CD4-positive, CD25-positive, alpha-beta regulatory T cell (primary cell): Measurements from ENCODE around the gene ASTN1. TPM values are rescaled to one million over a fixed set of nuclear protein-coding genes. Genes with fewer than 3 reads are reported as not detected.

ENCODE experiments used
- ATAC-seq, 2 donors: fragments of 150-1000 bp; cut with Tn5 transposase; one replicate each; pipeline ENCODE4 v1.10.0; 2021; ENCODE audit warnings: low read depth in 2 of 2, moderate number of reproducible peaks in 2 of 2, moderate library complexity in 1 of 2
- DNase-seq, 3 donors: peaks; one replicate each; pipeline versions ENCODE4 v3.0.0 to v3.0.0-alpha.2; 2012 to 2022; ENCODE audit warnings: mixed read lengths in 1 of 3
- H3K27ac ChIP-seq: one replicate; pipeline ENCODE4 v1.7.0; 2013; ENCODE audit warnings: mild to moderate bottlenecking, low read length; ENCODE audit not compliant: insufficient read depth, poor library complexity, severe bottlenecking
- H3K27me3 ChIP-seq: one replicate; pipeline ENCODE4 v1.7.0; 2013; ENCODE audit warnings: low read length; ENCODE audit not compliant: control insufficient read depth, insufficient read depth
- H3K36me3 ChIP-seq: one replicate; pipeline ENCODE4 v1.7.0; 2013; ENCODE audit warnings: mild to moderate bottlenecking, low read length, moderate library complexity; ENCODE audit not compliant: control insufficient read depth, insufficient read depth
- H3K4me1 ChIP-seq: 2 replicates; pipeline ENCODE4 v1.7.0; 2013; ENCODE audit warnings: mild to moderate bottlenecking, low read length; ENCODE audit not compliant: insufficient read depth, control insufficient read depth, poor library complexity, severe bottlenecking
- H3K4me3 ChIP-seq: one replicate; pipeline ENCODE4 v1.7.0; 2013; ENCODE audit warnings: low read depth, mild to moderate bottlenecking, low read length, moderate library complexity
- H3K9me3 ChIP-seq, 2 experiments: 1 replicate in 1 of 2; 2 replicates in 1 of 2; pipeline ENCODE4 v1.7.0; 2013; ENCODE audit warnings: low read length in 2 of 2, mild to moderate bottlenecking in 1 of 2, moderate library complexity in 1 of 2; ENCODE audit not compliant: control insufficient read depth in 2 of 2
- H3K27ac Mint-ChIP-seq, 3 donors: one replicate each; pipeline ENCODE4 v1.8.0; 2020 to 2022; ENCODE audit warnings: mild to moderate bottlenecking in 3 of 3, mixed read lengths in 3 of 3, moderate library complexity in 2 of 3
- H3K27me3 Mint-ChIP-seq: one replicate; pipeline ENCODE4 v1.8.0; 2022; ENCODE audit warnings: mild to moderate bottlenecking, mixed read lengths
- H3K36me3 Mint-ChIP-seq: one replicate; pipeline ENCODE4 v1.8.0; 2020; ENCODE audit warnings: mixed read lengths
- H3K4me1 Mint-ChIP-seq, 4 donors: one replicate each; pipeline ENCODE4 v1.8.0; 2020 to 2022; ENCODE audit warnings: mixed read lengths in 4 of 4, mild to moderate bottlenecking in 1 of 4
- H3K4me3 Mint-ChIP-seq, 4 donors: one replicate each; pipeline ENCODE4 v1.8.0; 2020 to 2022; ENCODE audit warnings: mild to moderate bottlenecking in 4 of 4, mixed read lengths in 4 of 4, moderate library complexity in 3 of 4
- H3K9me3 Mint-ChIP-seq, 7 donors: one replicate each; pipeline ENCODE4 v1.8.0; 2020 to 2022; ENCODE audit warnings: mixed read lengths in 7 of 7, mild to moderate bottlenecking in 3 of 7, moderate library complexity in 2 of 7
- polyA plus RNA-seq, 4 donors: library from polyadenylated mRNA; unstranded; fragments of 300-500 nt; fragmentation: Illumina TruSeq; gene quantifications; one replicate each; pipeline ENCODE4 v1.2.3, GENCODE V29; 2021
- total RNA-seq: library from RNA; stranded (reverse); gene quantifications from one replicate; pipeline ENCODE4 v1.2.3, GENCODE V29; 2022

Gene ASTN1
- total and polyA plus RNA-seq, 5 donors from 2014 or later, result not detected

DNA sequence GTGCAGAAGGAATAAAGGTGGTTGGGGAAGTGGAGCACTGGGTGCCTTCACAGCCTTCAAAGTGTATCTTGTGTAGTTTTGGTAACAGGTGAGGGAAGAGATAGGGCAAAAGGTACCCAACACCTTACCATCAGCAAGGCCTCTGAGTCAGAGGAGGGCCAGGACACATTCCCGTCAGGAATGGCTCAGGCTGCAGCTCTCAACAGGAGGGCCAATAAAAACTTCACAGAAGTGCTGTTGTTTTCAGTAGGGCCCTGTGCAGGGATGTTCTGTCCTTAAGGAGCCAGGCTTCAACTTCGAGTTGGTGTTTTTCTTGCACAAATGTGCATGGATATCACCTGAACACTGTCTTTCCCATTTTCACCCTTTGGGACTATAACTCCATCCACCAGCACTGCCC lies 333.4 kb downstream of the ASTN1 start:
- Histone ChIP-seq H3K27ac (no peak overlapping the region), H3K9me3 (no peaks in the 10 kb centered on the region), H3K4me3 (no peak overlapping the region), H3K4me1 (no peaks in the 10 kb centered on the region), H3K36me3 (no peaks in the 10 kb centered on the region), H3K27me3 (no peaks in the 10 kb centered on the region)
- Mint-ChIP-seq H3K4me3 (no peak overlapping the region), H3K27ac (no peak overlapping the region), H3K4me1 (no peaks in the 10 kb centered on the region), H3K9me3 (peaks cover 0 to 3% (median 0%) of the 10 kb centered on the region in 7 donors), H3K27me3 (no peaks in the 10 kb centered on the region), H3K36me3 (no peaks in the 10 kb centered on the region)
- ATAC-seq (no peak), DNase-seq (no peak)

DNA sequence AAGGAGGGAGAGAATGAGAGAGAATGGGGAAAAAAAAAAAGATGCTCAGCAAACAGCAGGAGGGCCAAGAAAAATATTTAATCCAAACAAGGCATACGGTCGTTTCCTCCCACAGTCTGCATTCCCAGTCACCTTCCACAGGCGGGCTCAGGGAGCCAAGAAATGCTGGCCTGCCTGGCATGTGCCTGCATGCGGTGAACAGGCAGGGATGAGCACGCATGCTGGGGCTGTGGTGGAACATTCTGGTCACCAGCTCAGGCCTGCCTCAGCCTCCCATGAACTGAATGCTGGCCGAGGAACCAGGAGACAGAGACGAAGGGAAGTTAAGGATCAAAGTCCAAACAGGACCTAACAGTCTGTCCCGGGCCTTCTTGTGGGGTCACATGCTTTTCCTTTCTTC lies 335.3 kb downstream of the ASTN1 start:
- Mint-ChIP-seq H3K4me1 (no peaks in the 10 kb centered on the region), H3K4me3 (no peak overlapping the region), H3K36me3 (no peaks in the 10 kb centered on the region), H3K27ac (no peak overlapping the region), H3K27me3 (no peaks in the 10 kb centered on the region), H3K9me3 (peaks cover 0 to 3% (median 0%) of the 10 kb centered on the region in 7 donors)
- Histone ChIP-seq H3K9me3 (no peaks in the 10 kb centered on the region), H3K27me3 (no peaks in the 10 kb centered on the region), H3K4me3 (no peak overlapping the region), H3K4me1 (no peaks in the 10 kb centered on the region), H3K36me3 (no peaks in the 10 kb centered on the region), H3K27ac (no peak overlapping the region)
- no peak for DNase-seq
- ATAC-seq, result no peak

DNA sequence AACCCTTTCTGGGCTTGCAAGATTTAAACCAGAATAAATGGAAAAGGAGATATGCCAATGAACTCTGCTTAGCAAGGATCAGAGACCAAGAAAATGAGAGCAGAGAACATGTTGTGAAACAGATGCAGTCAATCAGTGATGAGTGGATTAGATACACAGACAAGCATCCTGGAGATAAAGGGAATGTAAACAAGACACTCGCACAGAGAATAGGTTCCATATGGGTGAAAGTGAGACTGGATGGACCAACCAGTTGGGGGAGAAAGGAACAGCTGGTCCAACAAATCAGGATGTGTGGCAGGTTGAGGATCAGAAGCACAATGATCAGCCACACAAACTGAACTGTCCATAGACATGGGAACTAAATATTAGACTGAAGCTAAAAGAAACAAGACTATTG lies 338.2 kb downstream of the ASTN1 start:
- DNase-seq (no peak), ATAC-seq (no peak)
- no peaks in the 10 kb centered on the region for H3K36me3 ChIP-seq
- H3K27ac Mint-ChIP-seq, result no peak overlapping the region
- H3K27me3 ChIP-seq, result no peaks in the 10 kb centered on the region
- H3K4me1 ChIP-seq, result no peaks in the 10 kb centered on the region
- no peak overlapping the region for H3K4me3 ChIP-seq
- H3K9me3 ChIP-seq, result no peaks in the 10 kb centered on the region
- H3K9me3 Mint-ChIP-seq, result peaks cover 0 to 4% (median 0%) of the 10 kb centered on the region in 7 donors
- no peaks in the 10 kb centered on the region for H3K4me1 Mint-ChIP-seq
- H3K27ac ChIP-seq, result no peak overlapping the region
- H3K4me3 Mint-ChIP-seq, result no peak overlapping the region
- no peaks in the 10 kb centered on the region for H3K36me3 Mint-ChIP-seq
- H3K27me3 Mint-ChIP-seq, result no peaks in the 10 kb centered on the region

DNA sequence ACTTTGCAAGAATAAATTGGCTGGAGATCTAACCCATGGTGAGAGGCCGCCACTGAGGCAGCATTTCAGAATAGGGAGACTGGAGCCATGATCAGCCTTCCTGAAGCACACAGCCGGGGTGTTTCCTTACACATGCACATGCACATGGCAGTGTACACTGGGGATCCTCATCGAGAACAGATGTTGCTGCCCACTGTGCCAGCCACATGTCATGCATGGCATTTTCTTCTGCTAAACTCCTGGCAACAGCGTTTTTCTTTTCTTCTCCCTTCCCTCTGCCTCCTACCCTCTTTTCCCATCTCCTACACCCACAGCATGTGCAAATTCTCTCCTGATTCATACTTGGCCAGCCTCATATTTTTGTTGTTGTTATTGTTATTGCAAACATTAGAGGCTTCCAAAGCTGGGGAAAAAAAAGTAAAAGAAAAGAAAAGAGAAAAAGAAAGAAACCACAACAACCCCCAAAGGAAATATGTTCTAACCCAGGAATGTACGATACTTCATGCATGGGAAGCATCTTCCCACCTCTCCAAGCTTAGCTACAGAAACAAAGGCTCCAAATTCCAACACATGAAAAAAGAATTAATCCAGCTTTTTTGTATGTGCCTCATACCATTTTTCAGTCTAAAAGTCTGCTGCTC lies 344.0 kb downstream of the ASTN1 start:
- ATAC-seq (no peak), DNase-seq (no peak)
- no peaks in the 10 kb centered on the region for H3K36me3 Mint-ChIP-seq
- H3K27ac Mint-ChIP-seq, result no peak overlapping the region
- H3K27ac ChIP-seq, result no peak overlapping the region
- no peaks in the 10 kb centered on the region for H3K27me3 ChIP-seq
- no peaks in the 10 kb centered on the region for H3K4me1 Mint-ChIP-seq
- H3K36me3 ChIP-seq, result no peaks in the 10 kb centered on the region
- peaks cover 0 to 2% (median 0%) of the 10 kb centered on the region in 7 donors for H3K9me3 Mint-ChIP-seq
- H3K4me3 Mint-ChIP-seq, result no peak overlapping the region
- no peak overlapping the region for H3K4me3 ChIP-seq
- H3K4me1 ChIP-seq, result no peaks in the 10 kb centered on the region
- no peaks in the 10 kb centered on the region for H3K9me3 ChIP-seq
- no peaks in the 10 kb centered on the region for H3K27me3 Mint-ChIP-seq

DNA sequence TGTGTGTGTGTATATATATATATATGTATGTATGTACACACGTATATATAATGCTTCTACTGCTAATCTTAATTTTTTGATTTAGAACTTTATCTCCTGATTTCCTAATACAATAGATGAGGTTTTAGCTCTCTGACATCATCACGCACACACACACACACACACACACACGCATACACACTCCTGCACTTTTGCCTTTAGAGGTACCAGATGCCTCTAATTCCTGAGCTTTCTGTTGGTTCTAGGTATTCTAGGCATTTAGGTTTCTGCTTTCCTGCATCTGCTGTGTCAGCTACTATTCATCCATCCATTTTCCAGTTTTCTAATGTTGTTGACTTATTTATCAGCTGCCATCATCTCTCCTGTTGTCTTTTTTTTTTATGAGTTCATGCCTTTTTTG lies 348.3 kb downstream of the ASTN1 start:
- H3K4me1 ChIP-seq, result no peaks in the 10 kb centered on the region
- Mint-ChIP-seq H3K27ac (no peak overlapping the region), H3K4me1 (no peaks in the 10 kb centered on the region), H3K36me3 (no peaks in the 10 kb centered on the region), H3K27me3 (no peaks in the 10 kb centered on the region), H3K9me3 (peaks cover 0 to 5% (median 0%) of the 10 kb centered on the region in 7 donors), H3K4me3 (no peak overlapping the region)
- no peak overlapping the region for H3K4me3 ChIP-seq
- H3K36me3 ChIP-seq, result no peaks in the 10 kb centered on the region
- no peak overlapping the region for H3K27ac ChIP-seq
- H3K9me3 ChIP-seq, result no peaks in the 10 kb centered on the region
- DNase-seq (no peak), ATAC-seq (no peak)
- H3K27me3 ChIP-seq, result no peaks in the 10 kb centered on the region

DNA sequence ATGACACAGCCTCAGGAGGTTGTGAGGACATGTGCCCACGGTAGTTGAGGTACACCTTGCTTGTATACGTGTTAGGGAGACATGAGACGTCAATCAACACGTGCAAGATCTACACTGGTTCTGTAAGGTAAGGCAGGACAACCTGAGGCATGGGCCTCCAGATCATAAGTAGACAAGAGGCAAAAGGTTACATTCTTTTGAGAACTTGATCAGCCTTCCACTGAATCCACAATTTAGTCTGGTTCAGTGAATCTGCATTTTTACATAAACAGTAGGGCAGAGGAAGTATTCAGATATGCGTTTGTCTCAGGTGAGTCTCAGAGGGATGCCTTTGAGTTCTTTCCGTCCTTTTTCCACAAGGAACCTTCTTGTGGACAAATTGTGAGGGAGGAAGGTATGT lies 348.9 kb downstream of the ASTN1 start:
- Mint-ChIP-seq H3K4me3 (no peak overlapping the region), H3K9me3 (peaks cover 0 to 5% (median 0%) of the 10 kb centered on the region in 7 donors), H3K27ac (no peak overlapping the region), H3K27me3 (no peaks in the 10 kb centered on the region), H3K36me3 (no peaks in the 10 kb centered on the region), H3K4me1 (no peaks in the 10 kb centered on the region)
- Histone ChIP-seq H3K36me3 (no peaks in the 10 kb centered on the region), H3K4me1 (no peaks in the 10 kb centered on the region), H3K9me3 (no peaks in the 10 kb centered on the region), H3K27me3 (no peaks in the 10 kb centered on the region), H3K27ac (no peak overlapping the region), H3K4me3 (no peak overlapping the region)
- ATAC-seq (no peak), DNase-seq (no peak)

DNA sequence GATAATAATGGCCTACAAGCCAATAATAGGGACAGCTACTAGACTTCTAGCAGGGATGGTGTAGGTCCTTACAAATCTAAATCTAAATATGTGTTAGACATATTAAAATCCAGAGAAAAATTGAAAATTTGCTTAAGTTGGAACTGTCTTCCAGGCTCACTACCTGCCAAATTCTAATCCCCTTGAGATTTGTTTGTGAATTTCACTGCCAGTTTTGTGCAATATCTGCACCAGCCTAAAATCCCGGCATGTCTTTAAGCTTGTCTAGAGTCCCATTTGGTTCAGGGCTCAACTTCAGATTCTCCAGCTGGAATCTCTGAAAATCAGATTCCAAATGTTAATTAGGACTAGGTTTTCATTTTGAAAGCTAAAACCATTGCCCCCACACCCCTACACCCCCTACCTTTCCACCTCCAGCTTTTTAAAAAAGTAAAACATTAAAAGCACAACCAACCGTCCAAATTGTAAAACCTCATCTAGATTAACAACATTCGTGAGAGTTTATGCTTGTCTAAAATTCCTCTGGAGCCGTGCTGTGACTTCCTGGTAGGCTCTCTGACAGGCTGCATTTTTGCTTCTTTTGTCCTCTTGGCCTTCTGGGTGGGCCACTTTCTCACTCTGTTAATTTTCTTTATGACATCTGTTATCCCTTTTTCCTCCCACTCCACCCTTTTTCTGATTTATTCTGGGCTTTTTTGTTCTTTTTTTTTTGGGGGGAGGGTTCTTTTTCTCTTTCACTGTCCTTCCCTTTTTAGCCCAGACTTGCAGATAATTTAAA lies 352.8 kb downstream of the ASTN1 start:
- no peaks in the 10 kb centered on the region for H3K36me3 Mint-ChIP-seq
- Histone ChIP-seq H3K27me3 (no peaks in the 10 kb centered on the region), H3K27ac (no peak overlapping the region), H3K9me3 (no peaks in the 10 kb centered on the region), H3K4me3 (no peak overlapping the region), H3K4me1 (no peaks in the 10 kb centered on the region), H3K36me3 (no peaks in the 10 kb centered on the region)
- peaks cover 0 to 5% (median 0%) of the 10 kb centered on the region in 7 donors for H3K9me3 Mint-ChIP-seq
- no peak overlapping the region for H3K27ac Mint-ChIP-seq
- H3K4me3 Mint-ChIP-seq, result no peak overlapping the region
- ATAC-seq (no peak), DNase-seq (no peak)
- H3K4me1 Mint-ChIP-seq, result no peaks in the 10 kb centered on the region
- no peaks in the 10 kb centered on the region for H3K27me3 Mint-ChIP-seq

DNA sequence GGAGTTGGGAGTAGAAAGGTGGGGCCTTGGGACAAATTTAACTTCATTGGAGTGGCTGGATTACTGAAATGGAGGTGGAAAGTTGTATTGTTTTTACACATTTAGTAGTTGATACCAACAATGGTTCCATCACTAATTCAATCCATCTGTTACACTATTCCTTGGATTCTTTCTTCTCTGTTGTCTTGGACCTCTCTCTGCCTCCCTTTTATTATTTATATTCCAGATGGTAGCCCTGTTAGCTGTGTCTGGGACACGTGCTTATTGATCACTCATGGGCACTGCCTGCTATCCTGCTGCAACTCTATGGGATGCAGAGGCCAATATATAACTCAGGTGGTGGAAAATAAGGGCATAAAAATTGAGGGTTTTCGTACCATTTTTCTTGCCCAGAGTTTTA lies 355.2 kb downstream of the ASTN1 start:
- DNase-seq, result no peak
- H3K27me3 Mint-ChIP-seq, result no peaks in the 10 kb centered on the region
- Histone ChIP-seq H3K4me3 (no peak overlapping the region), H3K4me1 (no peaks in the 10 kb centered on the region), H3K9me3 (no peaks in the 10 kb centered on the region), H3K27me3 (no peaks in the 10 kb centered on the region), H3K36me3 (no peaks in the 10 kb centered on the region), H3K27ac (no peak overlapping the region)
- ATAC-seq, result no peak
- H3K27ac Mint-ChIP-seq, result no peak overlapping the region
- H3K4me3 Mint-ChIP-seq, result no peak overlapping the region
- peaks cover 0 to 5% (median 2%) of the 10 kb centered on the region in 7 donors for H3K9me3 Mint-ChIP-seq
- H3K4me1 Mint-ChIP-seq, result no peaks in the 10 kb centered on the region
- H3K36me3 Mint-ChIP-seq, result no peaks in the 10 kb centered on the region
